PFSK-1 (cell line): Measurements from ENCODE around the gene SPTBN1.

Experiments used
- FOXP2 ChIP-seq: optimal IDR thresholded peaks from 2 replicates; pipeline ENCODE3; 2011; ENCODE audit warnings: borderline replicate concordance, control low read depth, inconsistent platforms; ENCODE audit not compliant: insufficient read depth; ENCODE audit errors: extremely low read length, extremely low read depth
- POLR2AphosphoS5 ChIP-seq: IDR thresholded peaks from 2 replicates; pipeline ENCODE4 v1.6.1; 2012; ENCODE audit warnings: low read depth, mild to moderate bottlenecking, control low read depth, low read length, moderate library complexity
- REST ChIP-seq, 2 experiments: IDR thresholded peaks; 2 replicates each; pipeline versions ENCODE4 v1.6.1 to v1.8.0; 2011 to 2012; ENCODE audit warnings: low read depth in 2 of 2, low read length in 2 of 2, control low read depth in 1 of 2, inconsistent platforms in 1 of 2, mild to moderate bottlenecking in 1 of 2, moderate library complexity in 1 of 2; ENCODE audit not compliant: insufficient read depth in 1 of 2
- SIN3A ChIP-seq: IDR thresholded peaks from 2 replicates; pipeline ENCODE4 v1.6.1; 2012; ENCODE audit warnings: mild to moderate bottlenecking, low read length, moderate library complexity, borderline replicate concordance; ENCODE audit not compliant: insufficient read depth
- TAF1 ChIP-seq: IDR thresholded peaks from 2 replicates; pipeline ENCODE4 v1.6.1; 2012; ENCODE audit warnings: low read length, control low read depth, borderline replicate concordance; ENCODE audit not compliant: insufficient read depth

The SPTBN1 gene

GRCh38 chr2:54560146-54560881, 104.2 kb downstream of the SPTBN1 start:
- TF ChIP-seq POLR2AphosphoS5 = no peak
- TF ChIP-seq TAF1 = no peak
- no peak for TF ChIP-seq SIN3A
- no peak for TF ChIP-seq REST (IDR thresholded peaks at IDR 0.05; ENCODE audit: insufficient read depth in 1 of 2, low read depth in 2 of 2, low read length in 2 of 2)
- no peak for TF ChIP-seq FOXP2

- TF ChIP-seq POLR2AphosphoS5 = no peak
- no peak for TF ChIP-seq FOXP2
- TF ChIP-seq TAF1 = no peak
- no peak for TF ChIP-seq SIN3A
- no peak for TF ChIP-seq REST (IDR thresholded peaks at IDR 0.05; ENCODE audit: insufficient read depth in 1 of 2, low read depth in 2 of 2, low read length in 2 of 2)
Observed at GRCh38 chr2:54561010-54561409, 104.9 kb downstream of the SPTBN1 start.

GRCh38 chr2:54564439-54564838, 108.3 kb downstream of the SPTBN1 start:
- TF ChIP-seq TAF1 = no peak
- no peak for TF ChIP-seq FOXP2
- no peak for TF ChIP-seq SIN3A
- TF ChIP-seq POLR2AphosphoS5 = no peak
- no peak for TF ChIP-seq REST (IDR thresholded peaks at IDR 0.05; ENCODE audit: insufficient read depth in 1 of 2, low read depth in 2 of 2, low read length in 2 of 2)

GRCh38 chr2:54565551-54565950, 109.4 kb downstream of the SPTBN1 start:
- TF ChIP-seq SIN3A (no peak), FOXP2 (no peak), POLR2AphosphoS5 (no peak), TAF1 (no peak), REST (IDR thresholded peaks at IDR 0.05; ENCODE audit: insufficient read depth in 1 of 2, low read depth in 2 of 2, low read length in 2 of 2) (no peak)
